T-helper 9 cell (primary cell): ENCODE results near the gene GSTM2.
"Not testable (repeated sequence)": the region's sequence is repeated elsewhere in the genome, so short reads cannot be mapped to it uniquely, and the experiment has no call there.

Source experiments
- DNase-seq: peaks from one replicate; pipeline ENCODE4 v3.0.0-alpha.2; 2020

GSTM2 gene

DNA sequence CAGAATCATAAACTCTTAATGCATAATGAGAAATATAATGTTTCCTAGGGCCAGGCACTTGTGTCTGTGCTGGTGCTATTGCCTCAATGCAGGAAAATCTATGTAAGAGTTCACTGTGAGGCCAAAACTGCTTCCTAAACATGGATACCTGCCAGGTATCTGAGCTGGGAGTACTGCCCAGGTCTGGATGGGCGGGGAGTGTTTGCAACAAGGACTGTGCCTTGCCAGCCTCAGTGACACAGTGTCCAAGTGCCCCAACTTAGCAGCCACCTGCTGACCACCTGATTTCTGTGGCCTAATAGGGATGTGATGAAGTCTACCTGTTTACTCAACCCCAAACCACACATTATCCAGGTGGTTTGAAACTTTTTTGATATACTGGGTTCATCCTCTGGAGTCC, 17.5 kb downstream of the GSTM2 start:
- not testable (repeated sequence) for DNase-seq

- DNase-seq = not testable (repeated sequence)
Observed at GRCh38 chr1:109685890-109686289, 18.0 kb downstream of the GSTM2 start.

GRCh38 chr1:109687109-109687508, 19.3 kb downstream of the GSTM2 start:
- not testable (repeated sequence) for DNase-seq

- DNase-seq = no peak
Observed at GRCh38 chr1:109687641-109688499, 20.0 kb downstream of the GSTM2 start, which contains the start of gene GSTM1. Gene GSTM1, plus strand, starts transcription at chr1:109687817. Its CDS starts 57 bp downstream, at chr1:109687874.

GRCh38 chr1:109689844-109690405, 22.1 kb downstream of the GSTM2 start:
- DNase-seq = no peak

- no peak for DNase-seq
Observed at GRCh38 chr1:109691759-109692158, 23.9 kb downstream of the GSTM2 start.

GRCh38 chr1:109694400-109694799, 26.5 kb downstream of the GSTM2 start:
- not testable (repeated sequence) for DNase-seq

DNA sequence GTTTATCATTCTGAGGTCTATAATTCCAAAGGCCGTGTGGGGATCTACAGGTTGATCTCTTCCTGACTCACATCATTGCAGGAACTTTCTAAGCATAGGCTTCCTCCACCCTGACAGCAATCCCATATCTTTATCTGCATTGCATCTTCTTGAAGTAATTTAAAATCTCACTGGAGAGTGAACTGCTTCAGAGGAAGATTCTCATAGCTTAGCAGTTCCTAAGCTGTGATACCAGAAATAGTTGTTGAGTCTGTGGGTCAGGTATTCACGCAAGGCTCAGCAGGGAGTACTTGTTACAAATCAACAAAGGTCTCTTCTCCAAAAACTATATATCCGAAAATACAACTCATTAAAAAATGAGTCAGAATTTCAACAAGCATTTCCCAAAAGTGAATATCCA, 27.3 kb downstream of the GSTM2 start:
- not testable (repeated sequence) for DNase-seq

DNA sequence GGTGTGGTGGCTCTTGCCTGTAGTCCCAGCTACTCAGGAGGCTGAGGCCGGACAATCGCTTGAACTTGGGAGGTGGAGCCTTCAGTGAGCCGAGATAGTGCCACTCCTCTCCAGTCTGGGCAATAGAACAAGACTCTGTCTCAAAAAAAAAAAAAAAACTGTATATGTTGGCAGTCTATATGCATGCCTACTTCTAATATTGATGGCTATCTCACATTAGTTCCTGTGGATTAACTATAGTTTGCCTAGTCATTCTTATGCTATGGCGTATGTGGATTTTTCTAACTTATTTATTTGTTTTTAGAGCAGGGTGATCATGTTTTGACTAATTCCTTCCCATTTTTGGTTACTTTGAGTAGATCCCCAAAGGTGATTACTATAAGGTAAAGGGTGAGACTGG, 29.2 kb downstream of the GSTM2 start:
- no peak for DNase-seq

- DNase-seq = not testable (repeated sequence)
Observed at GRCh38 chr1:109697861-109698260, 30.0 kb downstream of the GSTM2 start.

DNA sequence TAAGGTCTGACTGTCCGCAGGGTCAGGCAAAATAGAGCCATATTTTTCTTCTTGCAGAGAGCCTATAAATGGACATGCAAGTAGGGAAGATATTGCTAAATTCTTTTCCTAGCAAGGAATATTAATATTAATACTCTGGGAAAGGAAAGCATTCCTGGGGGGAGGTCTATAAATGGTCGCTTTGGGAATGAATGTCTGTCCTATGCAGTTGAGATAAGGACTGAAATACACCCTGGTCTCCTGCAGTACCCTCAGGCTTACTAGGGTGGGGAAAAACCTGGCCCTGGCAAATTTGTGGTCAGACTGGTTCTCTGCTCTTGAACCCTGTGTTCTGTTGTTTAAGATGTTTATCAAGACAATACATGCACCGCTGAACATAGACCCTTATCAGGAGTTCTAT, 35.1 kb downstream of the GSTM2 start:
- DNase-seq = not testable (repeated sequence)

- DNase-seq = no peak
Observed at GRCh38 chr1:109704173-109704572, 36.3 kb downstream of the GSTM2 start.

DNA sequence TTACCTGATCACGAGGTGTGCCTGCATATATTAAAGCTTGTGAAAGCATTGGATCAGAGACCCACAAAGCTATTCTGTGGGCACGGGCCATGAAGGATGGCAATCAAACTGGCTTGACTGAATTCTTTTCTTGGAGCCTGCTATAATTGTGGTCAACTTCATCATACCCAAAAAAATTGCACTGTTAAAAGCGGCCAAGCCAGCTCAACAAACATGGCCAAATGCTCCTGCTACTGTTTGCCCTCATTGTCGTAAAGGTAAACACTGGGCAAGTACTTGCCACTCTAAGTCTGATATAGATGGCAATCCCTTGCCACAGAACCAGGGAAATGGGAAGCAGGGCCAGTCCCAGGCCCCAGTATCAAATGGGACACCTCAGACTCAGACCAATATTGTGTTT, 37.6 kb downstream of the GSTM2 start:
- DNase-seq = no peak

DNA sequence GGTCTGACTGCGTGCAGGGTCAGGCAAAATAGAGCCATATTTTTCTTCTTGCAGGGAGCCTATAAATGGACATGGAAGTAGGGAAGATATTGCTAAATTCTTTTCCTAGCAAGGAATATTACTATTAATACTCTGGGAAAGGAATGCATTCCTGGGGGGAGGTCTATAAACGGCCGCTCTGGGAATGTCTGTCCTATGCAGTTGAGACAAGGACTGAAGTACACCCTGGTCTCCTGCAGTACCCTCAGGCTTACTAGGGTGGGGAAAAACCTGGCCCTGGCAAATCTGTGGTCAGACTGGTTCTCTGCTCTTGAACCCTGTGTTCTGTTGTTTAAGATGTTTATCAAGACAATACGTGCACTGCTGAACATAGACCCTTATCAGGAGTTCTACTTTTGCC, 41.1 kb downstream of the GSTM2 start:
- DNase-seq = not testable (repeated sequence)

GRCh38 chr1:109709822-109710221, 42.0 kb downstream of the GSTM2 start:
- not testable (repeated sequence) for DNase-seq

GRCh38 chr1:109711593-109712320, 43.9 kb downstream of the GSTM2 start, which contains the start of gene GSTM5:
Gene GSTM5, plus strand, starts transcription at chr1:109712251. Its CDS starts 62 bp downstream, at chr1:109712313.
- DNase-seq = not testable (repeated sequence)

- DNase-seq = no peak
Observed at GRCh38 chr1:109712321-109712864, 44.5 kb downstream of the GSTM2 start.

DNA sequence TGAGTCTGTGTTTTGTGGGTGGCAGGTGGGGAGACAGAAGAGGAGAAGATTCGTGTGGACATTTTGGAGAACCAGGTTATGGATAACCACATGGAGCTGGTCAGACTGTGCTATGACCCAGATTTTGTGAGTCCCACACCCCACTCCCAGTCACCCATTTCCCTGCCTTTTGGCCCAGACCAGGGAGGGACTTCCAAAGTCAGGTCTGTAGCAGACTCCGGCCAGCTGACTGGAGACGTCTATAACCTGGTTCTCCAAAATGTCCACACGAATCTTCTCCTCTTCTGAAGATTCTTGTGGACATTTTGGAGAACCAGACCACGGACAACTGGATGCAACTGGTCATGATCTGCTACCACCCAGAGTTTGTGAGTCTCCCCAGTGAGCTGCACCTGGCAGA, 45.8 kb downstream of the GSTM2 start:
- DNase-seq = no peak

DNA sequence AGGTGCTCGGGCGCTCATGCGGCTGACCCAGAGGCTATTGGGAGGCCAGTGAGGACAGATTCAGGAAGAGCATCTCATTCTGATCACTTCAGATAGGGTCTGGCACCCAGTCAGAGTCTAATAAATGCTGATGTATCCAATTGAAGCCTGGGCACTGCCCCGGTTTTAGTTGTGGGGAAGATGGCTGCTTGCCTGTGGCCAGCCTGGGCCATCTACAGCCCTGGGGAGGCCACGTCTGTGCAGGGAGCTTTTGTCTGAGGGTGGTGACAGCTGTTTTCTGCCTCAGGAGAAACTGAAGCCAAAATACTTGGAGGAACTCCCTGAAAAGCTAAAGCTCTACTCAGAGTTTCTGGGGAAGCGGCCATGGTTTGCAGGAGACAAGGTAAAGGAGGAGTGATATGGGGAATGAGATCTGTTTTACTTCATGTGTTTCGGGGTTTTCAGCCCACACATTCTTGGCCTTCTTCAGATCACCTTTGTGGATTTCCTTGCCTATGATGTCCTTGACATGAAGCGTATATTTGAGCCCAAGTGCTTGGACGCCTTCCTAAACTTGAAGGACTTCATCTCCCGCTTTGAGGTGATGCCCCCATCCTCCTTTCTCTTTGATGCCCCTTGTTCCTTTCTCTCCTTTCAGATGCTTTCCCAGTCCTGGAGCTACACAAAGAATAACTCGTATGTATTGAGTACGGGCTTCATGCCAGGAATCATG, 47.0 kb downstream of the GSTM2 start:
- no peak for DNase-seq

GRCh38 chr1:109716121-109716520, 48.3 kb downstream of the GSTM2 start:
- DNase-seq = no peak

DNA sequence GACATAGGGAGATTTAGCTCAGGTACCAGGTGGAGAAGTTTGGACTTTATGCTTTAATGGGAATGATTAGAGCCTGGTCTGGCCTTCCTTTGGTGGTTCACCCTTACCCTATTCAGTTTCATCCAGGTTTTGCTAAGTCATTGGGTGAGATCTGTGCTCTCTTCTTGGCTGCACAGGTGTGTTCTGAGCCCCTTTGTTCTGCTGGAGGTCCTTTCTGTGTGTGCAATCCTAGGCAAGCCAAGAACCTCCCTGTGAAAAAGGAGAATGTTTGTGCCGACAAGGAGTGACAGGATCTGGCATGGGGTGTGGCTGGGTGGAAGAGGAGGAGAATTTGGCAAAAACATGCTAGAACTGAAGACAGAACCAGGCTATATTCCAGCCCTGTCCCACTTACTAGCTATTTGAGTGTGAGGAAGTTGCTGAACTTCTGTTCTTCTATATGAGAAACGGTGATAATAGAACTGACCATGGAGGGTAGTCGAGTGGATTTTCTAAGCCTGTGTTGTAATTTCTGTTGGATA, 48.8 kb downstream of the GSTM2 start:
- no peak for DNase-seq

GRCh38 chr1:109717729-109718128, 49.9 kb downstream of the GSTM2 start:
- no peak for DNase-seq
